HG02885 (cell line): ENCODE measurements around the gene PLCH1.

Source experiments
- ATAC-seq: cut with Tn5 transposase; IDR thresholded peaks from one replicate; pipeline ENCODE4 v1.9.1; 2021; ENCODE audit warnings: mild to moderate bottlenecking; ENCODE audit not compliant: unreplicated experiment, poor library complexity

The PLCH1 gene

GRCh38 chr3:155560135-155560534, 184.7 kb downstream of the PLCH1 start:
- no peak for ATAC-seq

DNA sequence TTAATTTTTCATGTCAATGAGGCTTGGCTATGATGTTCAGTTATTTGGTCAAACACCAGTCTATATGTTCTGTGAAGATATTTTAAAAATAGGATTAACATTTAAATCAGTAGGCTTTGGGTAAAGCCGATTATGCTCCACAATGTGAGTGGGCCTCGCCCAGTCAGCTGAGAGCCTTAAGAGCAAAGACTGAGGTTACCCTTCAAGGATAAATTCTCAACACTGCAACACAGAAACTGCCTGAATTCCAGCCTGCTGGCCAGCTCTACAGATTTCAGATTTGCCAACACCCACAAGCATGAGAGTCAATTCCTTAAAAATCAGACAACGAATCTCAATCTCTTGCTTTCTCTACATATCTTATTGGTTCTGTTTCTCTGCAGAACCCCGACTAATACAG, 188.3 kb downstream of the PLCH1 start:
- no peak for ATAC-seq

- no peak for ATAC-seq
These were observed 189.3 kb downstream of the PLCH1 start for GRCh38 chr3:155555479-155556060.

- peak; percentile 47 for ATAC-seq
These were observed 190.0 kb downstream of the PLCH1 start for GRCh38 chr3:155554777-155555451.

GRCh38 chr3:155553780-155554179, 191.1 kb downstream of the PLCH1 start:
- peak; percentile 53 for ATAC-seq

GRCh38 chr3:155553326-155553725, 191.5 kb downstream of the PLCH1 start:
- no peak for ATAC-seq

DNA sequence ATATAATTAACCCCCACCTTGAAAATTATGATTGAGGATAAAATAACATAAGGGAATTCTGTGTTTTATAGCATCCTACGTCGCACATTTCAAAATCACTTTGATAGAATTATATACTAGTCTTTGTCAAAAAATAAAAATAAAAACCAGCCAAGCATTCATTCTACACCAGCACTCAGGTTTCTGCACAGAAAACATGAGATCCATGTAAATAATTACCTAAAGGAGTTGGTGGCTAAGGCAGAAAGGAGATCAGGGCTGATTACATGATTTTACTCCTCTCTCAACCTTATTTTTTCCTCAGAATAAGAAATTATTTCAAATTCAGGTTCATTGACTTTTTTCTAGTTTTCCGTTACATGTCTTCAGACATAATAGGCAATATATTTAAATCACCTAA, 194.5 kb downstream of the PLCH1 start:
- no peak for ATAC-seq

DNA sequence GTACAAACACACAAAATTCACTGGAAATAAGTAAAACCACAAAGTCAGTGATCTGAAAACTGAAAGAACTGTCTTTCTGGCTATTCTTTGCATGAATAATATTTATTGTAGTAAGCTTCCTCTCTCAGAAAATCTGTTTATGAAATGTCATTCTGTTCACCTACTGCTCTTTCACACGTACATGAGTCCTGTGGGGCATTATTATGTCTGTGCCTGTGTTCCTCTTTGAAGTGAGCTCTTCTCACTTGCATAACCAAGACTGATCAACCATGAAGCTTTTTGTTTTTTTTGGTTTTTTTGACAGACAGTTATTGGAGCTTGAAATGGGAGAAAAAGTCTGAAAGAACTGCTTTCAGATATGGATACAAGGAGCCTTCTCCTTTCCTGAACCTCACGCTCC, 195.8 kb downstream of the PLCH1 start:
- peak; percentile 70 for ATAC-seq

- no peak for ATAC-seq
These were observed 196.7 kb downstream of the PLCH1 start for GRCh38 chr3:155548195-155548594.

GRCh38 chr3:155535098-155535497, 209.8 kb downstream of the PLCH1 start:
- ATAC-seq = no peak

DNA sequence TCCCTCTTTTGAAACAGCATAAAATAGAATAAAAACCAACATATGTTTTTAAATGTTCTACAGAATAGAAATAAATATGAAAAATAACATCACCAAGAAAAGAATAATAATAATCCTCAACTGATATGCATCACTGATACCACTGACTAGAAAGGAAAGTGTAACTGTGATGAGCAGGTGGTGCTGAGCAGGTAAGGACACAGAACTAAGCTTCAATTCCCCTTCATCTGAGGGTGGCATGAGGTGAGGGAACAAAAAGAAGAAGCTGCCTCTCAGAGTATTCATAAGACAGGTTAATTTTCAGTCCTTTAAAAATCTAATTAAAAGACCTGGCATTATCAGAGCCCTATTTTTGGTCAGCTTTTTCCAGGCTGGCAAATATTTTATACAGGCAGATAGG, 216.3 kb downstream of the PLCH1 start:
- no peak for ATAC-seq

DNA sequence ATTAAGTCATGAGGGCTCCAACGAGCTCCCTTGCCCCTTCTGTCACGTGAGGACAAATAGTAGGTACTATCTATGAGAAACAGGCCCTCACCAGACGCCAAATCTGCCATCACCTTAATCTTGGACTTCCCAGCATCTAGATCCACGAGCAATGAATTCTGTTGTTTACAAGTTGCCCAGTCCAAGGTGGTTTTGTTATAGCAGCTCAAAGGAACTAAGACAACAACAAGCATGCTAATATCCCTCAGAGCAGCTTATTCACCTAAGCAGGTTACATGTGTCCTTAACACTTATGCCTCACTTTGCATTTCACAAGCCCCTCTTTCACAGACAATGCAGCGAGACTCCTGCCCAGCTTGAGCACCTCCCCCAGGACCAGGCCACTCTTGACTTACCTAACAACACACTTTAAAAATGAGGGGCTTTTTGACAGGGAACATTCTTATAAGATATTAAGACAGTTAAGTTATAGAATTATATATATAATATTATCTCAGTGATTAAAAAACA, 219.5 kb downstream of the PLCH1 start:
- no peak for ATAC-seq

GRCh38 chr3:155520463-155520862, 224.4 kb downstream of the PLCH1 start:
- ATAC-seq = no peak

DNA sequence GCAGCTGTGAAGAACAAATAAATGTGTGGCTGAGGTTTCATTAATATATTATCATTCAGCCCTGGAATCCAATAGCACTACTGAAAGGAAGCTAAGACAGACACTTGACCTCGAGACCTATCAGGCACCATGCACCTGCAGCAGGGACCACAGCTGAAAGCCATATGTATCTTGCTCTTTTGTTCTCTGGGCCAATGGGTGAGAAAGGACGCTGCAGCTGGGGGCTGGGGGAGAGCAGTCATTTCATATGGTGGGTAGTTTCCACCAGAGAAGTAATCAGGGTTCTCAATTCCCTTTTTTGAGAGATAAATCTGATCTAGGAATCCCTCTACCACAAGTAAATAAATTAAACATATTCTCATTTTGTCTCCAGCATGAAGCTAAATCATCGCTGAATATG, 225.8 kb downstream of the PLCH1 start:
- no peak for ATAC-seq

DNA sequence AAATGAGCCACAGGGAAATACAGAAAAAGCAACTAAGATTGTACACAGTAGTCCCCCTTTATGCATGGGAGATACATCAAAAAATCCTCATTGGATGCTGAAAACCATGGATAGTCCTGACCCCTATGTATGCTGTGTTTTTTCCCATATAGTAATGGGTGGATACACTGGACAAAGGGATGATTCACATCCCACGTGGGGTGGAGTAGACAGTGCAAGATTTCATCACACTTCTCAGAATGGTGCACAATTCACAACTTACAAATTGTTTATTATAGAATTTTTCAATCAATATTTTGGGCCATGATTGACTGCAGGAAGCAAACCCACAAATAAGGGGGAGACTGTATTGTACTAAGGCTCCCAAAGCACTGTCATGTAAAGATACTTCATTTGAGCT, 227.0 kb downstream of the PLCH1 start:
- no peak for ATAC-seq

- no peak for ATAC-seq
These were observed 228.4 kb downstream of the PLCH1 start for GRCh38 chr3:155516439-155516838.

- ATAC-seq = no peak
These were observed 232.0 kb downstream of the PLCH1 start for GRCh38 chr3:155512867-155513261.

DNA sequence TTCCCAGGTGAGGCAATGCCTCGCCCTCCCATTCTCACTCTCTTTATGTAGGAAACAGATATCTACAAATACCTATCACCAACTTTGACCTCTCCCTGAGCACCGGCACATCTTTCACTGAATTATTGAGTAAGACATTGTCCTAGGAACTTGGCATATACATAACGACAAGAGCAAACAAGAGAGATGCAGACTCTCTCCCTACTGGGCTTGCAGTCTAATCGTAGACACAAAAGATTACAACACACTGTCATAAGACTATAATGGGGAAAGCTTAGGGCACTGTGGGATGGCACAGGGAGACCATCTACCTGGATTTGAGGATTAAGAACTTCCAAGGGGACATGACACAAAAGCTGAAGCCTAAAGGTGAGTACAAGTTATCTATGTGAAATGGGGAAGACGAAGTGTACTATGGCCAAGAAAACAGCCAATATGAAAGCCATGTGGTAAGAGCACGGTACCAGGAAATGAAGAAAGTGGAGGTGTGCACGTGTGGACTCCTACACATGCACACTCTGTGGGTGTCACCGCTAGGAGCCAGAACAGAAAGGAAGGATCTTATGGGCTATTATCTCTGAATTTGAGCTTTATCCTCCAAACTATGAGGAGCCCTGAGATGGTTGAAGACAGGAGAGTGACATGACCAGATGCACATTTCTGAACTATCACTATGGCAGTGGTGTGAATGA, 232.6 kb downstream of the PLCH1 start:
- ATAC-seq = no peak

DNA sequence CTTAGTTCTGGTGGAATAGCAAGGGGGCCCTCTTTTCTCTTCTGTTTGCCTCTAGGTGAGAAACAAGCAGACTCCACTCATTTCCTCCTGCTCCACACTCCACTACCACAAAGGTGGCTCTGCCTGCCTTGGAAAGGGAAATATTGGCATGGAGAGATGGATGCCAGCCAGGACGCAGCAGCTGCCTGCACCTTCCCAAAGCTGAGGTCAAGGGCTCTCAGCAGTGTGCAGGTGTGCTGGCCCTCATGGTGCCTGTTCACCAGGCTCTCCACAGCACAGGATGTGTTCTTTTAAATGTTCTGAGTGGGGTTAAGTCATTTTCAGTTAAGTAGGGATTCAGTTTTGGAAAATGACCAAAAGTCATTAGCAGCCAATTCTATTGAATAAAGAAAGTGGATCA, 240.2 kb downstream of the PLCH1 start:
- ATAC-seq = no peak

DNA sequence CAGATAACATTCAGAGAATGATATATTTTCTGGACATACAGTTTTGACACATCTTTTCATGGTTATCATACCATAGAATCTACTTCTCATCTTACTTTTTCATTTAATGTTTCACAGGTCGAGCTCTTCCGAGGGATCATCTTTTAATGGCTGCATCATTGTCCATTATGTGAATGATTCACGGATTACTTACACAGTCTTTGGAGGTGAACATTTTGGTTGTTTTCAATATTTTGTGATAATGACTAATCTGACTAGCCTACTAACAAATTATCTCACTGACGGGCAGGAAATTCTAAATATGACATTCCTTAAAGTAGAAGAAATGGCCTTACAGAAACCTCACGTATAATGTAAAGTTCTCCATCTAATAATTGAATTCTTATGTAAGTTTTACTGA, 242.2 kb downstream of the PLCH1 start:
- ATAC-seq = no peak

DNA sequence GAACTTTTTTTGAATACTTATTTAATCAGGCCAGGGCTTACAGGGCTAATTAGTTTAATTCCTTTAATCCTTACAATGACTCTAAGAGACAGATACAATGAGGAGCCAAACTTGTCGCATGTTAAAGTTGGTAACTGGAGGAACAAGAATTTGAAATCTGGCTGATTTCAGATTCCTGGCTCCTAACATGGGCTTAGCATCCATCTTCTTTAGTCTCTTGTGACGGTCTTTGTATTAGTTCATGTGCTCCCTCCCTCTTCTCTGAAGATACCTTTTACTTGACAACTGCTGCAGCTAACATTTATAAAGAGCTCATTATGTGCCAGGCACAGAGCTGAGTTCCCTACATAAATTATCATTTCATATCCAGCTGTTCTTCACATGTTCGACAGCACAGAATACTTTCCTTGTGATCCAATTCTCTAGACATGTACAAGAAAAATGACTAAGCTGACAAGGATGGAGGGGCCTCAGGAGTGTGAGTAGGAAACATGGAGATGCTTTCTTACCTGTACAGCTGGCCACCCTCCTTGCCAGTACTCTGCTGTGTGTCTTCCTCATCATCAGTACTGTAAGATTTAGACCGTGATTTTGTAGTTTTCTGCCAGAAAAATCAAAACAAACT, 244.6 kb downstream of the PLCH1 start:
- no peak for ATAC-seq
